NT2/D1 (cell line): ENCODE measurements around the gene LYSMD4.

Source experiments
- SUZ12 ChIP-seq: IDR thresholded peaks from 2 replicates; pipeline ENCODE4 v1.6.1; 2011; ENCODE audit not compliant: insufficient read length, insufficient read depth; ENCODE audit errors: extremely low read depth
- YY1 ChIP-seq: IDR thresholded peaks from 2 replicates; pipeline ENCODE4 v1.6.1; 2011; ENCODE audit not compliant: insufficient read length, insufficient read depth
- ZNF274 ChIP-seq: IDR thresholded peaks from 2 replicates; pipeline ENCODE4 v1.6.1; 2011; ENCODE audit warnings: mild to moderate bottlenecking, low read depth, low read length

- no peak for TF ChIP-seq ZNF274
- TF ChIP-seq SUZ12, result no peak
- TF ChIP-seq YY1, result no peak
Measured at GRCh38 chr15:99683000-99683670, 50.1 kb downstream of the LYSMD4 start.
